GM21717 (cell line): ENCODE measurements around the gene ADIG.
"Not testable (repeated sequence)": the region's sequence is repeated elsewhere in the genome, so short reads cannot be mapped to it uniquely, and the experiment has no call there.

ENCODE experiments used
- ATAC-seq: cut with Tn5 transposase; IDR thresholded peaks from one replicate; pipeline ENCODE4 v1.9.1; 2021; ENCODE audit warnings: mild to moderate bottlenecking, moderate library complexity; ENCODE audit not compliant: unreplicated experiment

ADIG gene

DNA sequence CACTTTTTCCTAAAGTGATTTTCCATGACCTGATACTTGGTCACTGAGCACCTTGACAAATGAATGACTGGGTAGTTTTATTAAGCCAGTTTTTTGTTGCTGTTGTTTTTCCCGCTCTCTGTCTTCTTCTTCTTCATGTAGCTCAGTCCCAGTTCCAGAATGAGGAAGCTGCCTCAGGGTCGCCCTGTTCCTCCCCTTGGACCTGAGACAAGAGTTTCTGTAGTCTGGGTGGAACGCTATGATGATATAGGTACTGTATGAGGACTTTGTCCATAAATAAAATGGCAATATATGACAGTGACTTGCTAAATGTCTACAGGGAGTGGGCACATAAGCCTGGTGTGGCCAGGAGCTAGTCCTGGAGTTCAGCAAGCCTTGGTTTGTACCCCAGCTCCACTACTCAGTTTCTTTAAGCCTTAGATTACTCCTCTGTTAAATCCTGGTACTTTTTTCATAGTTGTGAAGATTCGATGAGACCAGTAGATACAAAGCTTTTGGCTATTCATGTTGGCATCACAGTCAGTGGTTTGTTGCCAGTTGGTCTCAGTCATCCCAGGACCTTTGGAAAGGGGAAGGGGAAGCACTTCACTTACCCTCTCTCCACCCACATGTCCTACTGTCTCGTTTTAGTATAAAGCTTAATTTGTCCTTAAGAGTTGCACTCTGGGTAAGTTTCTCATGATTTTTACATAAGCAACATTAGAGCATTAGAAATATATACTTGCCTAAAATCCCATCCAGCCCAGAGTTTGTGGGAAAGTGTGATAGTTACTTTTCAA is 11.1 kb upstream of the ADIG start:
- no peak for ATAC-seq

DNA sequence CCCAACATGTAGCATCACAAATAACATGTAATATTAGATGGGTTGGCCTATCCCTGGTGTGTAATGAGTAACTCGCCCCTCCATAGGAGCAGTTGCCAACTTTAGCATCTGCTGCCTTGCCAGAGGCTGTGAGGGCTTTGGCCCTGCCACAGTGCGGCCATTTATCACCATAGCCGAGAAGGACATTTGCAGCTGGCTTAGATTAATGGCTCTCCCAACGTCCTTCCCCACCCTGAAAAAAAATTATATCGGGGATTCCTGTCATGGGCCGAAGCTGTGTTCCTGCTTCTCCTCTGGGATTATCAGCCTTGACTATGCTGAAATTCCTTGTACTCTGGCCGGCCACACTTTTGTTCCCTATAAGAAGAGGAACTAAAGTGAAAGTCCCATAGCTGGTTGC is 7.6 kb upstream of the ADIG start:
- no peak for ATAC-seq

DNA sequence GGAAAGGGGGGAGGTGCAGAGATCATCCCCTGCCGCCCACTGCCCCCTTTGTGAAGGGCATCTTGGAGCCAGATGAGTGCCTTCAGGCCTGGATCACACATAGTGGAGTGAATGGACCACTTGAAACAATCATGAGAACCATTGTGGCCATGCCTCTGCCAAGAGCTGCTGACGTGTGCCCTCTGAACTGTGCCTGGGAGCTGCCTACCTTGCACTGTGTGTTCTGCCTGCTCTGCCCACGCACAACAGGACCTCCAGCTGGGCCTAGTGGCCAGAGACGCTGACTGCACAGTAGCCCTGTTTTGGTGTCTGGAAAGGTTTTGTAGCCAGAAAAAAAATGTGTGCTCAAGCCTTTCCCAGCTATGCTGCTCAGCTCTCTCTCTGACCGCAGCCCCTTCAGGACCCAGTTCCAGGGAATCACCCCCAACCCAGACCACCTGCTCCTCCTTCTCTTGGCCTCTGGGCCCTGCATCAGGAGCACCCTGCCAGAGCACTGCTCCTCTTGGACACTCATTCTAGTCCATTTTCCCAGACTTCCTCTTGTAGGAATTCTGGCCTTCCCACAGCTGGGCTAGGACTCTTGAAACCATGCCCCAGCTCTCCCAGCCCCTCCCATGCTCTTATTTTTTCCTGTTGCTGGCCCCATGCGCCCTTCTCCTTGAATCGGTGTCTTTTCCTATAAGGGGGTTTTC is 1.6 kb upstream of the ADIG start:
- ATAC-seq, result no peak

DNA sequence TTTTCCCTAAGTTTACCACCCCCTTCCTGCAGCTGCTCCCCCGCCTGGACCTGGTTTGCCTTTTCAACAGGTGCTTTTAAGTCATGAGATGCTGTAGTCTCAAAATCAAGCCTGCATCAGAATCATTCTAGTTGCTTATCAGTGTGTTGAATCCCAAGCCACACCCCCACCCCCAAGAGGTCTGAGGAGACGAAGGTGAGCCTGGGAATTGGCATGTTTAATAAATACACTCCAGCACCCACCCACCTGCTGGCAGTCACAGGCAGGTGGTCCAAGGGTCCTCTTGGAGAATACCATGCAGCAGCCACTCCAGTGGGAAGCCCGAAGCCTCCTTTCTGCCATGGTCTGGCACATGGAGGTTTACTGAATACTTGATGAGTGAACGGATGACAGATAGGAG is 1.1 kb upstream of the ADIG start:
- ATAC-seq, result no peak

DNA sequence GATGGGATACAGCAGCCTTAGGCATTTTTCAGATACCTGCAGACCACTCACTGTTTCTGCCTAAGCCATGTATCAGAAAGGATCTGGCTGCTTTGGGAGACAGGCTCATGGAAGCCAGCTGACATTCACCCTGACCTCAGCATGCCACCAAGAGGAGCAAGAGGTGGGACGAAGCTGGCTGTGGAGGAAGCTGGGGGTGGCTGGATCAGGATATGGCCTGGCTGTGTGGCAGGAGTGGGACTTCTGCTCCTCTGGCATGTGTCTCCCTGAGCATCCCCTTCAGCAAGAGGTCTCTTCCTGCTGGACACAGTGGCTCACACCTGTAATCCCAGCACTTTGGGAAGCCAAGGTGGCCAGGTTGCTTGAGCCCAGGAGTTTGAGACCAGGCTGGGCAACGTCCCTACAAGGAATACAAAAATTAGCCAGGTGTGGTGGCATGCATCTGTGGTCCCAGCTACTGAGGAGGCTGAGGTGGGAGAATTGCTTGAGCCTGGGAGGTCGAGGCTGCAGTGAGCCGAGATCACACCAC is 897 bp downstream of the ADIG start:
- ATAC-seq, result no peak

DNA sequence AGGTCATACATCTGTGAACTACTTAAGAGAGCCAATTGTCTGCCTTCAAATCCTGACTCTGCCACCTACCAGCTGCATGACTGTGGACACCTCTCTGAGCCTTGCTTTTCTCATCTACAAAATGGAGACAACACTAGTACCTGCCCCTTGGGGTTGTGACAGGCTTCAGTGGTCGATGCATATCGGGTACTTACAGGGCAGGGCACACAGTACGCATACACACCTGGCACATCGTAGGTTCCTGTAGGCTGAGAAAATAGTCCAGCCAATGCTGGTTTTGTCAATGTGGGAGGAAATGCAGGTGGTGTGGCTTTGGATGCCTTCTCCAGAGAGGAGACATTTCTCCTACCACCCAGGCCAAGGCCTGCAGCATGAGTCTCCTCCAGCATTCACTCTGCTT is 2.3 kb downstream of the ADIG start:
- ATAC-seq, result no peak

DNA sequence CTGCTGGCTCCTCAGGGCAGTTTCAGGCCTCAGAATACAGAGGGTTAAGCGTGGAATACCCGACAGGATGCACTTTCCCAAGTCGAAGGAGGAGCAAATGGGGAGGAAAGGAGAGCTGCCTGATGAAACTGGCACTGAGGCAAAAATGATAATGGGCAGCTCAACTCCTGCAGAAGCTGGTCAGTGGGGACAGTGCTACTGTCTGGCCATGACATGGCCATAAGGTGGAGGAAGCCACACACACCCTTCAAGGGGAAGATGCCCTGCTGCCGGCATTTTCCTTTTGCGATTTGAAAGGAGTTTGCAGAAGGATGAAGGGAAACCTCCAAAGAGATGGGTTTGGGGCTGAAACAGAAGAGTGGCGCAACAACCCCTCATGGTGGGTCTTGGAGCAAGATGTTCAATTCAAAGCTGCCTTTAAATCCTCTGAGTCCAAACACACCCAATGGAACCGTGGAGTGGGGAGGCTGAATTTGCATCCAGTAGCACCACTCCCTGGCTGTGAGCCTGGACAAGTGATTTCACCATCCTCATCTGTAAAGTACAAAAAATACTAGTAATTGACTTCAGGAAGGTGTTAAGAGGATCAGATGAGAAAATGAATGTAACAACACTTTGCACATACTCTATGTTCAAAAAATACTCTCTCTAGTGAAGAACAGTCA is 3.2 kb downstream of the ADIG start:
- ATAC-seq, result no peak

DNA sequence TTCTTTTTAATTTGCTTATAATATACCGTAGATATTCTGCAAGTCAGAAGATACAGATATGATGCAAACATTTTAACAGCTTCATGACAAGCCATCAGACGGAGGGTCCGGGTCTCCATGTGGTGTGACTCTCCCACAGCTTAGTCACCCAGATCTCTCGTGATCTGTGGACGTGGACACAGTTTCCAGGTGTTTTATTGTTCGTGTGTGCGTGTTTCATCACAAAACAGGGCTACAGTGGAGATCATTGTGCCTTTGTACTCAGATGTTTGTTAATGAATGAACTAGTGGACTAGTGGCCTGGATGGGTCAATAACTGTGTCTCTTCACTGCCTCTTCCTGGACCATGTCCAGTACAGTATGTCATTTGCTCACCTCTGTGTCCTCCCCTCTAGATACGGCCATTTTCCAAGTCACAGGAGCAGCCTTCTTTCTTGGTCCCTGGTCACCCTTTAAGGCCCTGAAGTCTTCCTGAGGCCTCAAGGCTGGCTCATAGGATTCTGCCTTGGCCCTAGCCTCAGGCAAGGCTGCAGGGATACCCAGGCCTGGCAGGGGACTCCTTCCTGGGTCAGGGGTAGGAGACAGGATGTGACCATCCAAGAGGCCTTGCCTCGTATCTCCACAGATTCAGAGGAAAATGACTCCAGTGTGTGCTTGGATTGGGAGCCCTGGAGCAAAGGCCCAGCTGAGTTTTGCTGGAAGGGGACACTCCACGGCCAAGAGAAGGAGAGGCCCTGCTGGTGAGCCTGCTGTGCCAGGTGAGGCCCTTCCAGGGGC is 4.6 kb downstream of the ADIG start:
- ATAC-seq, result no peak

DNA sequence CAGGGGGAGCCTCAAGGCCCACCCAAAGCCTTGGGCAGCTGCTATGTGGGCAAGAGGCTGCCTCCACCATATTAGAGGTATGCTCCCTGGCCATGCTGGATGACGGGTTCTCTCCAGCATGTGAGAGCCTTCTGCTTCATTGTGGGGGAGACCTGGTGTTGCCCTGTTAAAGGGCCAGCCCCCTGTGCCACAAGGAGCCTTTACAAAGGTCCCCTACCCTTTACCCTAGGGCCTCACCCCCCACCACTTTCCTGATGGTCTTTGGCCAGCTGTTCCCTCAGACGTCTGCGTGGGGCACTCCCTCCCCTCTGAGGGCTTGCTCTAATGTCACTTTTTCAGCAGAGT is 5.2 kb downstream of the ADIG start:
- no peak for ATAC-seq

DNA sequence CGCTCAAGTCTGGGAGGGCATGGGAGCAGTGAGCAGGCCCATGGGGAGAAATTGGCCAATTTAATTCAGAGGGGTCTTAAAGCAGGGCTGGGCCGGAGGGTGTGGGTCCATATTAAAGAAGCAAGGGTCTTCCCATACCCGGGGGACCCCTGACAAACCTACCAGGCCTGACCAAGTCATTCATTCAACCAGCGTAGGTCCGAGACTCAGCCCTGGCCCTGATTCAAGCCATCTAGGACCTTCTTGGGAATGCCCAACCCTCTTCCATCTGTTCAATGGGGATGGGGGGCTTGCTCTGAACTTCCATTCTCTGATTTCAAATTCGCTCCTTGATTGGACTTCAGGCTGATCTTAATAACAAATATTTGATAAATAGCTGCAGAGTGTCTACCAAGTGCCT is 7.3 kb downstream of the ADIG start:
- no peak for ATAC-seq

DNA sequence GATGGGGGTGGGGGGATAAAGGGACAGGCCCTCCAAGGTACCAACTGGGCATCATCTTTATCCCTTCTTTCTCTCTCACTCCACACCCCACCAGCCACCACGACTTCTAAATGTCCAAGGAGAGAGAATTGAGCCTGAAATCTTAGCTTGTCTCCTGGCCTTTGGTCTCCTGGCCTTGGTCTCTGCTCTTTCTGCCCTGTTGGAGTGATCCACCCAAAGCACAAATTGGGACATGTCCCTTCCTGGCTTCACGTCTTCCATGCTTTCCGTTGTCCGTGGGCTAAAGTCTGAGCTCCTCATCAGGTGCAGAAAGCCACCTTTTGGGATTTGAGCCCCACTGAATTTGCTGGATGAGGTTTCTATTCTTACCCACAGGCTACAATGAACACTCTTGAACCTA is 8.4 kb downstream of the ADIG start:
- ATAC-seq, result no peak

DNA sequence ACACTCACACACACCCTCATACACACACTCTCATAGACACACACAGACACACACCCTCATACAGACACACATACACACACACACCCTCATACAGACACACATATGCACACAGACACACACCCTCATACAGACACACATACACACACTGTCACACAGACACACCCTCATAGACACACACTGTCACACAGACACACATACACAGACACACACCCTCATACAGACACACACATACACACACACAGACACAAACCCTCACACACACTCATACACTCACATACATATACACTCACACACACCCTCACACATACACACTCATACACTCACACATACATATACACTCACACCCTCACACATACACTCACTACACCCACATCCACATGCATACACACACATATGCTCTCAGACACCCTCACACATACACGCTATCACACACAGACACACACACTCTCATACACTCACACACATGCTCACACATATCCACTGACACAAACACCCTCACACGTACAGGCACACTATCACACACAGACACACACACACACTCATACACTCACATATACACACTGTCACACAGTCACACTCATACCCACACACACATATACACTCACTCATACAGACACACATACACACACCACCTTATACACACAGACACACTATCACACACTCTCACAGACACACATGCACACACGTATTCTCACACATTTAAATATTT is 9.1 kb downstream of the ADIG start:
- ATAC-seq, result no peak

DNA sequence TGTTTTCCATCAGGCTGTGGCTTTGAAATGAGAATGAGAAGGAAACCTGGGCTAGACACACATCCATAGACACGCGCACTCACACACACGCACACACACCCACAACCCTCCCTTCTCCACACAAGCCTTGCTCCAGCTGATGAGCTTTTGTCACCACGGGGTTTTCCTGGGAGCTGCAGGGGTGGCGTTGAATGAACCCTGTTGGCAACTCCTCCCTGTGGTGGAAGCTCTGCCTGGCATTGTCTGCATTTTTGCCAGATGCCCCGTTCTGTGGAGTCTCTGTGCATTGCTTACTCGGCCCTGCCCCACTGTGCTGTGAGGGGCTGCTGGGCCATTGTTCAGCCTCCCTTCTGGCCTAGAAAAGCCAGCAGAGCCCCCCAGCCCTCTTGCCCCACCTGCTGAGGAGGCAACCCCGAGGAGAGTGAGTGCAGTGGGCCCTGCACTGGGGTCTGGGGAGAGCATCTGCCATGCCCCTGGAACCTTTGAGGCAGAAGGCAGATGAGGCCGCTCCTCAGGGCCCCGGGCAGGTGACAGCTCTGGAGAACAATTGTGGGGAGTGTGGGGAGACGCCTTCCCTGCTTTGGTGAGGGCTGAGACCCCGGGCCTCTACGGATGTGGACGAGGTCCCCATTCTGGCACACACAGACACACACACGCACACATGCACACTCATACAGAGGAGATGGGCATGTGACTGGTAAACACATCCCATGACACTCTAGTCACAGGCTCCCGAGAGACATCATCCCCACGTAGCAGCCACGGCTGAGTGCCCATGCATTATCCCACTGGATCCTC is 9.9 kb downstream of the ADIG start:
- no peak for ATAC-seq

DNA sequence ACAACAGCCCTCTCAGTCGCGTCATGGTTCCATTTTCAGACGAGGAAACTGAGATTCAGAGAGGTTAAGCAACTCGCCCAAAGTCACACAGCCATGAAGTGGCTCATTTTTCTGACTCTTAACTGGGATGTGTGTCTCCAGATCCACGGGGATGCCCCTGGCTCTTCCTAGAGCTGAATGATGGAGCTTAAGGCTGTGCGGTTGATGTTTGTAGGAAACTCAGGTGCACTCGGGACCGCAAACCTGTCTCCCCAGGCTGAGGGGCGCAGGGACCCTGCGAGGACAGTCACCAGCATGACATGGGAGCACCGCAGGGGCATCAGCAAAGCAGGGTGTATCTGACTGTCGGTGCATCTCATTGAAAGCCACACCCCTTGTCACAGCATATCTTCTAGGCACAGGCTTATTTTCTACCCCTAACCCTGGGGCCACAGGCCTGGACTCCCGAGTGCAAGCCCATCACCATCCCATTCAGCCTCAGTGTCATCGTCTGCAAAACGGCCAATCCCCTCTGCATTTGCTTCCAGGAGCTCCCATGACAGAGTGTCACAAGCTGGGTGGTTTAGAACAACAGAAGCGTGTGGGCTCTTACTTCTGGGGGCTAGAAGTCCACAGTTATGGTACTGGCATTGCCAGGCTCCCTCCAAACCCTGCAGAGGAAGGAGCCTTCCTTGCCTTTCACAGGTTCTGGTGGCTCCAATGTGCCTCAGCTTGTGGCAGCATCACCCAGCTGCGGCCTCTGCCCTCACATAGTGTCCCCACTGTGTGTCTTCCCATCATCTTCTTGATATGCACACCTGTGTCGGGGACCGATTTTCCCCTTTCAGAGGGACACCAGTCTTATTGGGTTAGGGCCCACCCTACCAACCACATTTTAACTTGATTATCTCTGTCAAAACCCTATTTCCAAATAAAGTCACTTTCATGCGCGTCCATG is 10.7 kb downstream of the ADIG start:
- ATAC-seq, result no peak

DNA sequence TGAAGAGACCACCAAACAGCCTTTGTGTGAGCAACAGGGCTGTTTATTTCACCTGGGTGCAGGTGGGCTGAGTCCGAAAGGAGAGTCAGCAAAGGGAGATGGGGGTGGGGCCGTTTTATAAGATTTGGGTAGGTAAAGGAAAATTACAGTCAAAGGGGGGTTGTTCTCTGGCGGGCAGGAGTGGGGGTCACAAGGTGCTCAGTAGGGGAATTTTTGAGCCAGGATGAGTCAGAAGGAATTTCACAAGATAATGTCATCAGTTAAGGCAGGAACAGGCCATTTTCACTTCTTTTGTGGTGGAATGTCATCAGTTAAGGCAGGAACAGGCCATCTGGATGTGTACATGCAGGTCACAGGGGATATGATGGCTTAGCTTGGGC is 11.4 kb downstream of the ADIG start:
- ATAC-seq, result not testable (repeated sequence)

DNA sequence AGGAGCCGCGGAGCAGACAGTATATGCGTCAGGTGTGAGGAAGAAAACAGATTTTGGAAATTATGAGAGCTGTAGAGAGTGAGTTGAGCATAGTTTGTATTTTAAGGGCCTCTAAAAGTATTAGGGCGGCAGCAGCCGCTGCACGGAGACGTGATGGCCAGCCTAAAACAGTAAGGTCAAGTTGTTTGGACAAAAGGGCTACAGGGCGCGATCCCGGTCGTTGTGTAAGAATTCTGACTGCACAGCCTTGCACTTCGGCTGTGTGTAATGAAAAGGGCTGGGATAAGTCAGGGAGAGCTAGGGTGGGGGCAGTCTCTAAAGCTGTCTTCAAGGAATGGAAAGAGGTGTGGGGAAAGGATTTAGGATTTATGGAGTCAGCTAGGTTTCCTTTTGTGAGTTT is 13.3 kb downstream of the ADIG start:
- ATAC-seq, result not testable (repeated sequence)

DNA sequence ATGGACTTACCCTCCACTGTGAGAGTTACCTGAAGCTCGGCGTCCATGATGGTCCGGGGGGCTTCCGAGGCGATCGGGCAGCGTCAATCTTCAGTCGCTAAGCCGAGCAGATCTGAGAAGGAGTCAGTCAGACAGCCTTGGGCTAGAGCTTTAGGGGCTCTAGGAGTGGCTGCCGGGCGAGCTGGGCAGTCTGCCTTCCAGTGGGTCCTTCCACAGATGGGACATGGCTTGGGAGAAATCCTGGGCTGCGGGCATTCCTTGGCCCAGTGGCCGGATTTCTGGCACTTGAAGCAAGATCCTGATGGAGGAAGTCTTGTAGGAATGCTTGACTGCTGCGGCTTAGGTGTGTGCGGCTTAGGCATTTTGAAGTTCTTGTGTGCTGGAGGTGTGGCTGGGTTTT is 14.9 kb downstream of the ADIG start:
- not testable (repeated sequence) for ATAC-seq

DNA sequence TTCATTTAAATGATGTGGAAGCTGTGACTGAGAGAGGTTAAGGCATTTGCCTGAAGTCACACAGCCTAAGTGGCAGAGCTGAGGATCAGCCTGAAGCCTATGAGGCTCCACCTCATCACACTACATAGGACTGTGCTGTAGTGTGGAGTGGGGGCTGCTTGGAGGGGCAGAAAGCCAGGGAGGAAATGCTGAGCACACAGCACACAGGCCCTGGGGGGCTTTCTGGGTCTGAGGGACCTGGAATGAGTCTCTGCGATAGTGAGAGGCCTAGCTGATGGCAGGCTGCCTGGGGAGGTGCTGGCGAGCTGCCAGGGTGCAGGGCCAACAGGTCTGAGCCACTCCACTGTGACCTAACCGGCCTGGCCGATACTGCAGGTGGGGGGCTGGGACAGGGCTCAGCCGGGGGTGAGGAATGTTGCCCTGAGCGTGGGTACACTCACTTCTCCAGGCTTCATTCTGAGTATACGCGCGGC is 18.4 kb downstream of the ADIG start:
- ATAC-seq, result no peak

DNA sequence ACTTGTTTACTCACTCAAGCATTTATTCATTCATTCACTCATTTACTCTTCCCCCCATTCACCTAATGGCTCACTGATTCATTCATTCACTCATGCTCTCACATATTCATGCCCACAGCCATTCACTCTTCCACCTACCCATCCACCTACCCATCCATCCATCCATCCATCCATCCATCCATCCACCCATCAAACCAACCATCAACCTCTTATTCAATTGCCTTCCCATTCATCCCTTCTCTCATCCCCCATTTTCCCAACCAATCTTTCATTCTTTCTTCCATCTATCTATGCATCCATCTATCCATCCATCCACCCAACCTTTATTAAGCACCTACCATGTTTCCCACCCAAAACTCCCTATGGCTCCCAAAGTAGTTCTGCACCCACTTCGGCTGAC is 19.1 kb downstream of the ADIG start:
- ATAC-seq, result no peak
